ENCODE results near the gene HLA-DQA1.
"Not testable (repeated sequence)": the region's sequence is repeated elsewhere in the genome, so short reads cannot be mapped to it uniquely, and the experiment has no call there.

DNA sequence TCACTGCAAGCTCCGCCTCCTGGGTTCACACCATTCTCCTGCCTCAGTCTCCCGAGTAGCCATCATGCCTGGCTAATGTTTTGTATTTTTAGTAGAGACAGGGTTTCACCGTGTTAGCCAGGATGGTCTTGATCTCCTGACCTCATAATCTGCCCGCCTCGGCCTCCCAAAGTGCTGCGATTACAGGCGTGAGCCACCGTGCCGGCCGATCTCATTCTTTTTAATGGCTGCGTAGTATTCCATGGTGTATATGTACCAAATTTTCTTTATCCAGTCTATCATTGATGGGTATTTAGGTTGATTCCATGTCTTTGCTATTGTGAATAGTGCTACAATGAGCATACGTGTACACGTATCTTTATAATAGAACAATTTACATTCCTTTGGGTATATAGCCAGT, 7.4 kb upstream of the HLA-DQA1 start:
- not testable (repeated sequence) for TF ChIP-seq CREB1 (CRISPR knock-in tag; IDR thresholded peaks at IDR 0.05; ENCODE audit: low read depth); STAT1 (IDR thresholded peaks at IDR 0.05; ENCODE audit: unreplicated experiment); EZH2 (IDR thresholded peaks at IDR 0.05; ENCODE audit: low read depth, unreplicated experiment)
- TF ChIP-seq, protein P1, sequence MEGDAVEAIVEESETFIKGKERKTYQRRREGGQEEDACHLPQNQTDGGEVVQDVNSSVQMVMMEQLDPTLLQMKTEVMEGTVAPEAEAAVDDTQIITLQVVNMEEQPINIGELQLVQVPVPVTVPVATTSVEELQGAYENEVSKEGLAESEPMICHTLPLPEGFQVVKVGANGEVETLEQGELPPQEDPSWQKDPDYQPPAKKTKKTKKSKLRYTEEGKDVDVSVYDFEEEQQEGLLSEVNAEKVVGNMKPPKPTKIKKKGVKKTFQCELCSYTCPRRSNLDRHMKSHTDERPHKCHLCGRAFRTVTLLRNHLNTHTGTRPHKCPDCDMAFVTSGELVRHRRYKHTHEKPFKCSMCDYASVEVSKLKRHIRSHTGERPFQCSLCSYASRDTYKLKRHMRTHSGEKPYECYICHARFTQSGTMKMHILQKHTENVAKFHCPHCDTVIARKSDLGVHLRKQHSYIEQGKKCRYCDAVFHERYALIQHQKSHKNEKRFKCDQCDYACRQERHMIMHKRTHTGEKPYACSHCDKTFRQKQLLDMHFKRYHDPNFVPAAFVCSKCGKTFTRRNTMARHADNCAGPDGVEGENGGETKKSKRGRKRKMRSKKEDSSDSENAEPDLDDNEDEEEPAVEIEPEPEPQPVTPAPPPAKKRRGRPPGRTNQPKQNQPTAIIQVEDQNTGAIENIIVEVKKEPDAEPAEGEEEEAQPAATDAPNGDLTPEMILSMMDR (conservative IDR thresholded peaks at IDR 0.05; ENCODE audit: low read depth in 2 of 2) = not testable (repeated sequence)

Measured in GM23338 (cell line).